DOHH2 (cell line): ENCODE measurements around the gene CNNM4.

Experiments used
- H3F3A ChIP-seq: fragments of 200-600 bp; sonication (generic), shearing (Covaris generic); 2 replicates; pipeline ENCODE4 v1.6.0; 2016; ENCODE audit warnings: antibody characterized with exemption, mild to moderate bottlenecking; ENCODE audit not compliant: control insufficient read depth, insufficient read depth
- H3K27ac ChIP-seq: fragments of 200-600 bp; sonication (generic); 2 replicates; pipeline ENCODE4 v1.5.1; 2014; ENCODE audit warnings: low read depth, mild to moderate bottlenecking, low read length, moderate library complexity
- H3K27me3 ChIP-seq: fragments of 200-600 bp; sonication (generic); 2 replicates; pipeline ENCODE4 v1.6.1; 2014; ENCODE audit warnings: mild to moderate bottlenecking, low read length, mixed read lengths; ENCODE audit not compliant: control insufficient read depth
- H3K36me3 ChIP-seq: fragments of 200-600 bp; sonication (generic); 2 replicates; pipeline ENCODE4 v1.6.1; 2014; ENCODE audit warnings: mild to moderate bottlenecking, low read length, moderate library complexity, mixed read lengths; ENCODE audit not compliant: control insufficient read depth
- H3K4me1 ChIP-seq: fragments of 200-600 bp; sonication (generic); 2 replicates; pipeline ENCODE4 v1.6.1; 2014; ENCODE audit warnings: mild to moderate bottlenecking, low read length, mixed read lengths; ENCODE audit not compliant: control insufficient read depth
- H3K4me2 ChIP-seq: fragments of 200-600 bp; sonication (generic); 2 replicates; pipeline ENCODE4 v1.6.0; 2014; ENCODE audit warnings: mild to moderate bottlenecking, low read length, moderate library complexity
- H3K4me3 ChIP-seq: fragments of 200-600 bp; sonication (generic); 2 replicates; pipeline ENCODE4 v1.5.1; 2014; ENCODE audit warnings: mild to moderate bottlenecking, low read length, mixed read lengths
- H3K79me2 ChIP-seq: fragments of 200-600 bp; sonication (generic); 2 replicates; pipeline ENCODE4 v1.6.1; 2014; ENCODE audit warnings: mild to moderate bottlenecking, low read length, mixed read lengths; ENCODE audit not compliant: control insufficient read depth
- H3K9me2 ChIP-seq: fragments of 200-600 bp; sonication (generic); replicated peaks from 2 replicates; pipeline ENCODE4 v1.6.1; 2014; ENCODE audit warnings: mild to moderate bottlenecking, low read length, mixed read lengths; ENCODE audit not compliant: control insufficient read depth
- H3K9me3 ChIP-seq: fragments of 200-600 bp; sonication (generic); 2 replicates; pipeline ENCODE4 v1.6.1; 2014; ENCODE audit warnings: antibody characterized with exemption, low read length, mixed read lengths; ENCODE audit not compliant: control insufficient read depth, insufficient read depth
- H4K20me1 ChIP-seq: fragments of 200-600 bp; sonication (generic); 2 replicates; pipeline ENCODE4 v1.6.0; 2014; ENCODE audit warnings: low read depth, mild to moderate bottlenecking, antibody characterized with exemption, low read length, moderate library complexity; ENCODE audit not compliant: control insufficient read depth, insufficient read depth
- CTCF ChIP-seq: fragments of 200-600 bp; sonication (generic); IDR thresholded peaks from one replicate; pipeline ENCODE4 v1.5.1; 2014; ENCODE audit warnings: antibody characterized with exemption, mild to moderate bottlenecking, low read depth, low read length; ENCODE audit not compliant: poor library complexity, severe bottlenecking
- EZH2phosphoT487 ChIP-seq: fragments of 200-600 bp; sonication (generic); IDR thresholded peaks from 2 replicates; pipeline ENCODE4 v1.6.1; 2017; ENCODE audit warnings: borderline replicate concordance, mild to moderate bottlenecking, antibody characterized with exemption, low read length, moderate library complexity, mixed read lengths

The CNNM4 gene

GRCh38 chr2:96843538-96844268 is 83.0 kb downstream of the CNNM4 start, which contains the start of gene ANKRD23:
Gene ANKRD23, minus strand, starts transcription at chr2:96844021. Its CDS starts 29 bp downstream, at chr2:96843992.
- H3K4me1 ChIP-seq: peaks cover 14% of the 10 kb centered on the region
- H3K27me3 ChIP-seq: no peaks in the 10 kb centered on the region
- H3F3A ChIP-seq: no peaks in the 10 kb centered on the region
- TF ChIP-seq EZH2phosphoT487: no peak
- no peak for TF ChIP-seq CTCF
- H4K20me1 ChIP-seq: no peaks in the 10 kb centered on the region
- peaks cover 12% of the 10 kb centered on the region for H3K36me3 ChIP-seq
- no peaks in the 10 kb centered on the region for H3K9me2 ChIP-seq
- no peak within 1 kb of the TSS for H3K4me3 ChIP-seq
- no peaks in the 10 kb centered on the region for H3K79me2 ChIP-seq
- H3K4me2 ChIP-seq: no peak within 1 kb of the TSS
- no peaks in the 10 kb centered on the region for H3K9me3 ChIP-seq
- no peak within 1 kb of the TSS for H3K27ac ChIP-seq

GRCh38 chr2:96844405-96844808 is 83.7 kb downstream of the CNNM4 start:
- no peak overlapping the region for H3K4me2 ChIP-seq
- H4K20me1 ChIP-seq: no peaks in the 10 kb centered on the region
- no peak overlapping the region for H3K4me3 ChIP-seq
- TF ChIP-seq EZH2phosphoT487: no peak
- no peak for TF ChIP-seq CTCF
- H3K36me3 ChIP-seq: peaks cover 12% of the 10 kb centered on the region
- H3K9me2 ChIP-seq: no peaks in the 10 kb centered on the region
- no peaks in the 10 kb centered on the region for H3K27me3 ChIP-seq
- no peaks in the 10 kb centered on the region for H3K9me3 ChIP-seq
- no peaks in the 10 kb centered on the region for H3F3A ChIP-seq
- H3K79me2 ChIP-seq: no peaks in the 10 kb centered on the region
- peaks cover 7% of the 10 kb centered on the region for H3K4me1 ChIP-seq
- no peak overlapping the region for H3K27ac ChIP-seq

- H3K9me2 ChIP-seq: no peaks in the 10 kb centered on the region
- no peak overlapping the region for H3K27ac ChIP-seq
- H3K9me3 ChIP-seq: no peaks in the 10 kb centered on the region
- no peaks in the 10 kb centered on the region for H3F3A ChIP-seq
- no peak overlapping the region for H3K4me3 ChIP-seq
- no peaks in the 10 kb centered on the region for H3K27me3 ChIP-seq
- H3K4me2 ChIP-seq: no peak overlapping the region
- H3K36me3 ChIP-seq: peaks cover 21% of the 10 kb centered on the region
- H3K4me1 ChIP-seq: no peaks in the 10 kb centered on the region
- no peaks in the 10 kb centered on the region for H4K20me1 ChIP-seq
- H3K79me2 ChIP-seq: no peaks in the 10 kb centered on the region
- TF ChIP-seq EZH2phosphoT487: no peak
- TF ChIP-seq CTCF: no peak
Measured at GRCh38 chr2:96846825-96847224, 86.1 kb downstream of the CNNM4 start.
